ENCODE results near the gene CCSER1. TPM values are rescaled to one million over a fixed set of nuclear protein-coding genes. Genes with fewer than 3 reads are reported as not detected.

CCSER1 gene
- total and polyA plus RNA-seq, 2 donors (not counting 1 experiment from before 2014, with no cell fraction given) = 10.7 to 39.5 TPM

DNA sequence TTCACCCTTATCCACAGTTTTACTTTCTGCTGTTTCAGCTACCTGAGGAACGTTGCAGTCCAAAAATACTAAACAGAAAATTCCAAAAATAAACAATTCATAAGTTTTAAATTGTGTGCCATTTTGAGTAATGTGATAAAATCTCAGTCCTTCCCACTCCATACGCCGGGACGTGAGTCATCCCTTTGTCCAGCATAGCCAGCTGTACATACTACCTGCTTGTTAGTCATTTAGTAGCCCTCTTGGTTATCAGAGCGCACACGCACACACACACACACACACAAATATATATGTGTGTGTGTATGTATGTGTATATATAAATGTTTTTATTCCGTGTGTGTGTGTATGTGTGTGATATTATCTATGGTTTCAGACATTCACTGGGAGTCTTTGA lies 4.8 kb upstream of the CCSER1 start:
- no peak overlapping the region for H3K4me3 Mint-ChIP-seq
- TF ChIP-seq, protein P1, sequence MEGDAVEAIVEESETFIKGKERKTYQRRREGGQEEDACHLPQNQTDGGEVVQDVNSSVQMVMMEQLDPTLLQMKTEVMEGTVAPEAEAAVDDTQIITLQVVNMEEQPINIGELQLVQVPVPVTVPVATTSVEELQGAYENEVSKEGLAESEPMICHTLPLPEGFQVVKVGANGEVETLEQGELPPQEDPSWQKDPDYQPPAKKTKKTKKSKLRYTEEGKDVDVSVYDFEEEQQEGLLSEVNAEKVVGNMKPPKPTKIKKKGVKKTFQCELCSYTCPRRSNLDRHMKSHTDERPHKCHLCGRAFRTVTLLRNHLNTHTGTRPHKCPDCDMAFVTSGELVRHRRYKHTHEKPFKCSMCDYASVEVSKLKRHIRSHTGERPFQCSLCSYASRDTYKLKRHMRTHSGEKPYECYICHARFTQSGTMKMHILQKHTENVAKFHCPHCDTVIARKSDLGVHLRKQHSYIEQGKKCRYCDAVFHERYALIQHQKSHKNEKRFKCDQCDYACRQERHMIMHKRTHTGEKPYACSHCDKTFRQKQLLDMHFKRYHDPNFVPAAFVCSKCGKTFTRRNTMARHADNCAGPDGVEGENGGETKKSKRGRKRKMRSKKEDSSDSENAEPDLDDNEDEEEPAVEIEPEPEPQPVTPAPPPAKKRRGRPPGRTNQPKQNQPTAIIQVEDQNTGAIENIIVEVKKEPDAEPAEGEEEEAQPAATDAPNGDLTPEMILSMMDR (IDR thresholded peaks at IDR 0.05) = no peak
- no peak for TF ChIP-seq EZH2 (IDR thresholded peaks at IDR 0.05; ENCODE audit: borderline replicate concordance, insufficient read depth, low read depth, low read length, poor library complexity, severe bottlenecking)
- H4K20me1 ChIP-seq (ENCODE audit: control insufficient read depth, insufficient read depth, low read length, poor library complexity, severe bottlenecking) = no peaks in the 10 kb centered on the region
- H2AFZ ChIP-seq (ENCODE audit: insufficient read depth, low read depth, low read length, poor library complexity, severe bottlenecking) = no peak overlapping the region
- DNase-seq (no peak), ATAC-seq (ENCODE audit: low read depth) (no peak)
- no peaks in the 10 kb centered on the region for H3K9me3 ChIP-seq (ENCODE audit: control extremely low read depth in 1 of 3, control insufficient read depth in 2 of 3, insufficient read depth in 1 of 3, low read length in 2 of 3)
- H3K36me3 ChIP-seq (replicated peaks in 1 of 2; ENCODE audit: control extremely low read depth in 1 of 2, control insufficient read depth in 1 of 2, extremely low read depth in 1 of 2, insufficient read depth in 2 of 2, low read length in 1 of 2) = no peaks in the 10 kb centered on the region
- POLR2A ChIA-PET = no interaction called here
- H3K9ac ChIP-seq (ENCODE audit: low read length) = no peak overlapping the region
- CTCF ChIA-PET = no interaction called here
- peaks cover 4 to 9% of the 10 kb centered on the region in 2 donors for H3K4me1 ChIP-seq (ENCODE audit: control insufficient read depth in 2 of 2, insufficient read depth in 2 of 2, low read length in 2 of 2)
- H3K79me2 ChIP-seq (ENCODE audit: control insufficient read depth, insufficient read depth, low read length) = no peaks in the 10 kb centered on the region
- no peak overlapping the region for H3K4me3 ChIP-seq (ENCODE audit: control extremely low read depth in 1 of 5, extremely low read depth in 1 of 5, insufficient read depth in 1 of 5, low read depth in 2 of 5, low read length in 4 of 5)
- H3K27me3 ChIP-seq (replicated peaks in 1 of 4; ENCODE audit: control extremely low read depth in 1 of 4, control insufficient read depth in 3 of 4, insufficient read depth in 4 of 4, low read length in 3 of 4) = no peaks in the 10 kb centered on the region
- no peaks in the 10 kb centered on the region for H3K9me3 Mint-ChIP-seq (ENCODE audit: insufficient read depth)
- H3K4me1 Mint-ChIP-seq = peaks cover 15% of the 10 kb centered on the region
- H3K27ac Mint-ChIP-seq = no peak overlapping the region
- WGBS (ENCODE audit: insufficient coverage) = no CpG with 5 or more reads among the region's 7 CpGs
- intact Hi-C loops (cut with micrococcal nuclease) = loop anchor here (10.0 kb wide), 1 partner anchor 828 kb away; no protein-coding TSS in a partner anchor
- H3K27me3 Mint-ChIP-seq = no peaks in the 10 kb centered on the region
- H3K4me2 ChIP-seq (replicated peaks; ENCODE audit: low read depth, low read length, poor library complexity, severe bottlenecking) = no peak overlapping the region
- H3K27ac ChIP-seq (ENCODE audit: low read length in 2 of 2) = no peak overlapping the region

DNA sequence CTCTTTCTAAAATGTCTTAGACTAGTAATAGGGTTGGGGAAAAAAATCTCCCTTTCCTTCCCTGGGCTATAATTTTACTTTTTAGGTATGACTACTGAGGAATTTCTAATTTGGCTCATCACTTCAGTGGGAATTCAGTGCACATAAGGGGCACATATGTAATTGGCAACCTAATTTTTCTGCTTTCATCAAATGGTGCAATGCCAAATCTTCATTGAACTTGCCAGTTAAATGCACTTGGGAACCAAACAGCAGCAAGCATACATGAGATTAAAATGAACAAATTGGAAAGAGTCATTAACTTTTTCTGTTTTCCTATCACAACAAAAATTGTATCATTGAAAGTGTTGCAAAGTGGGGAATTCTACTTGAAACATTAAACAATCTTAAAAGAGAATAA lies 2.9 kb upstream of the CCSER1 start:
- Mint-ChIP-seq H3K4me1 (peaks cover 17% of the 10 kb centered on the region), H3K27ac (no peak overlapping the region), H3K27me3 (no peaks in the 10 kb centered on the region), H3K9me3 (ENCODE audit: insufficient read depth) (no peaks in the 10 kb centered on the region), H3K4me3 (no peak overlapping the region)
- Histone ChIP-seq H3K4me1 (ENCODE audit: control insufficient read depth in 2 of 2, insufficient read depth in 2 of 2, low read length in 2 of 2) (peaks cover 4 to 6% of the 10 kb centered on the region in 2 donors), H3K9me3 (ENCODE audit: control extremely low read depth in 1 of 3, control insufficient read depth in 2 of 3, insufficient read depth in 1 of 3, low read length in 2 of 3) (no peaks in the 10 kb centered on the region), H2AFZ (ENCODE audit: insufficient read depth, low read depth, low read length, poor library complexity, severe bottlenecking) (no peak overlapping the region), H3K4me3 (ENCODE audit: control extremely low read depth in 1 of 5, extremely low read depth in 1 of 5, insufficient read depth in 1 of 5, low read depth in 2 of 5, low read length in 4 of 5) (no peak overlapping the region), H3K27me3 (replicated peaks in 1 of 4; ENCODE audit: control extremely low read depth in 1 of 4, control insufficient read depth in 3 of 4, insufficient read depth in 4 of 4, low read length in 3 of 4) (no peaks in the 10 kb centered on the region), H3K9ac (ENCODE audit: low read length) (no peak overlapping the region), H3K36me3 (replicated peaks in 1 of 2; ENCODE audit: control extremely low read depth in 1 of 2, control insufficient read depth in 1 of 2, extremely low read depth in 1 of 2, insufficient read depth in 2 of 2, low read length in 1 of 2) (no peaks in the 10 kb centered on the region), H4K20me1 (ENCODE audit: control insufficient read depth, insufficient read depth, low read length, poor library complexity, severe bottlenecking) (no peaks in the 10 kb centered on the region), H3K27ac (ENCODE audit: low read length in 2 of 2) (no peak overlapping the region), H3K4me2 (replicated peaks; ENCODE audit: low read depth, low read length, poor library complexity, severe bottlenecking) (no peak overlapping the region), H3K79me2 (ENCODE audit: control insufficient read depth, insufficient read depth, low read length) (no peaks in the 10 kb centered on the region)
- POLR2A ChIA-PET = no interaction called here
- TF ChIP-seq, protein P1 (IDR thresholded peaks at IDR 0.05) = no peak
- CTCF ChIA-PET = no interaction called here
- DNase-seq (no peak), ATAC-seq (ENCODE audit: low read depth) (no peak)
- intact Hi-C loops (cut with micrococcal nuclease) = loop anchor here (10.0 kb wide), 1 partner anchor 829 kb away; no protein-coding TSS in a partner anchor

Data from B cell (primary cell).